ENCODE measurements around the gene C12orf57.

DNA sequence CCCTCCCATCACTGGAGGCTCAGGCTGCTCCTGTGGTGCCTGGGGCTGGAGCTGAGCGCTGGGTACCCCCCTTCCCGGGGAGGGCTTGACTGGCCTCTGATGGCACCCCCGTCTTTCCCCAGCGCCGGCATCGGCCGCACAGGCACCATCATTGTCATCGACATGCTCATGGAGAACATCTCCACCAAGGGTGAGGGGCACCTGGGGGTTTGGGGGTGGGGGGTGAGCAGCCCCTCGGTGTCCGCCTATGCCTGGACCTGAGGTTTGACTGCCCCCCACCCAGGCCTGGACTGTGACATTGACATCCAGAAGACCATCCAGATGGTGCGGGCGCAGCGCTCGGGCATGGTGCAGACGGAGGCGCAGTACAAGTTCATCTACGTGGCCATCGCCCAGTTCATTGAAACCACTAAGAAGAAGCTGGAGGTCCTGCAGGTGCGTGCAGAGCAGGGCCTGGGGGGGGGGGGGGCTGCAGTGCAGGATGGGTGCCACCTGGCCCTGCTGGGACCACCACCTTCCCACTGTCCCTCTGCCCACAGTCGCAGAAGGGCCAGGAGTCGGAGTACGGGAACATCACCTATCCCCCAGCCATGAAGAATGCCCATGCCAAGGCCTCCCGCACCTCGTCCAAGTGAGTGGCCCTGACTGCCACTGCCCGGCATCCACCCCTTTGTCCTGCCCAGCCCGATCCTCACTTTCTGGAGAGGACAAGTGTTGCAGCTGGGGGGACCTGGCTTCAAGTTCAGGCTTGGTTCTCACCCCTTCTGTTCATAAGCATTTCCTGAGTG, 16.2 kb downstream of the C12orf57 start:
- TF ChIP-seq CTCF (IDR thresholded peaks at IDR 0.05) (no peak), POLR2A (IDR thresholded peaks at IDR 0.05) (no peak)
